ENCODE measurements around the gene NECAP2. TPM values are rescaled to one million over a fixed set of nuclear protein-coding genes. Genes with fewer than 3 reads are reported as not detected.
A peak's percentile ranks its signal among the peaks of the same experiment; 100 is the strongest.

NECAP2 gene
- total and polyA plus RNA-seq, 8 donors = 69.5 to 84.1 (median 77.4) TPM

DNA sequence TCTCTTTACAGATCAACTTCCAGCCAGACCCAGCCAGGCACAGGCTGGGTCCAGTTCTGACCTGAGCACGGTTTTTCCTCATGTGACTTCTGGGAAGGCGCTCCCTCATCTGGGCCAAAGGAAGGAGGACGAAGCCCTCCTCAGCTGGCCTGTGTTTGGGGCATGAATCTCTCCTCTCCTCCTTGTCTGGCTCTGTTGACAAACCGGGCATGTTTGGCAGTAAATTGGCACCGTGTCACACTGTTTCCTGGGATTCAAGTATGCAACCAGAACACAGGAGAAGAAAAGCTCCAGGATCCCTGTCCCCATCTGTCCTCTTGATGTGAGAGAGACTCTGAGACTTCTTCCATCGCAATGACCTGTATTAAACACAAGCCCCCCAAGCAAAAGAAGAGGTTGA lies 18.3 kb downstream of the NECAP2 start:
- Histone ChIP-seq H3K9me3 (no peaks in the 10 kb centered on the region), H3K27me3 (no peaks in the 10 kb centered on the region), H3K4me1 (no peaks in the 10 kb centered on the region), H3K36me3 (peaks cover 0 to 100% of the 10 kb centered on the region in 2 donors), H3K4me3 (no peak overlapping the region), H3K27ac (no peak overlapping the region)
- TF ChIP-seq, protein P1, sequence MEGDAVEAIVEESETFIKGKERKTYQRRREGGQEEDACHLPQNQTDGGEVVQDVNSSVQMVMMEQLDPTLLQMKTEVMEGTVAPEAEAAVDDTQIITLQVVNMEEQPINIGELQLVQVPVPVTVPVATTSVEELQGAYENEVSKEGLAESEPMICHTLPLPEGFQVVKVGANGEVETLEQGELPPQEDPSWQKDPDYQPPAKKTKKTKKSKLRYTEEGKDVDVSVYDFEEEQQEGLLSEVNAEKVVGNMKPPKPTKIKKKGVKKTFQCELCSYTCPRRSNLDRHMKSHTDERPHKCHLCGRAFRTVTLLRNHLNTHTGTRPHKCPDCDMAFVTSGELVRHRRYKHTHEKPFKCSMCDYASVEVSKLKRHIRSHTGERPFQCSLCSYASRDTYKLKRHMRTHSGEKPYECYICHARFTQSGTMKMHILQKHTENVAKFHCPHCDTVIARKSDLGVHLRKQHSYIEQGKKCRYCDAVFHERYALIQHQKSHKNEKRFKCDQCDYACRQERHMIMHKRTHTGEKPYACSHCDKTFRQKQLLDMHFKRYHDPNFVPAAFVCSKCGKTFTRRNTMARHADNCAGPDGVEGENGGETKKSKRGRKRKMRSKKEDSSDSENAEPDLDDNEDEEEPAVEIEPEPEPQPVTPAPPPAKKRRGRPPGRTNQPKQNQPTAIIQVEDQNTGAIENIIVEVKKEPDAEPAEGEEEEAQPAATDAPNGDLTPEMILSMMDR (IDR thresholded peaks at IDR 0.05) = no peak
- intact Hi-C loops (cut with DNase I) = no loop called here
- DNase-seq = no peak
- no peak for ATAC-seq

DNA sequence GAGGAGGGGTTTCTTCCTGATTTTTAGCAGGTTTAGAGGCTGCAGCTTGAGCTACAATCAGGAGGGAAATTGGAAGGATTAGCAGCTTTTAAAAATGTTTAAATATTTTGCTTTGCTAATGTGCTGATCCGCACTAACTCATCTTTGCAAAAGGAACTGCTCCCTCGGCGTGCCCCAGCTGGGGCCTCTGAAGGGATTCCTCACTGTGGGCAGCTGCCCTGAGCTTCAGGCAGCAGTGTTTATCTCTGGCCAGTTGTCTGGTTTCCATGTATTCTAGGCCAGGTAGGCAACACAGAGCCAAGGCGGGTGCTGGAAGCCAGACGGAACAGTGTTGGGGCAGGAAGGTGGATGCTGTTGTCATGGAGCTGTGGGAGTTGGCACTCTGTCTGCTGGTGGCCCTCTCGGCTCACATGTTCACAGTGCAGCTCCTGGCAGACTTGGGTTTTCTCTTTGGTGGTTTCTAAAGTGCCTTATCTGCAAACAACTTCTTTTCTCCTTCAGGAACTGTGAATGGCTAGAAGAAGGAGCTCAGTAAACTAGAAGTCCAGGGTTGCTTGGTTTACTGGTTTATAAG lies 18.9 kb downstream of the NECAP2 start:
- H3K9me3 ChIP-seq = no peaks in the 10 kb centered on the region
- no peaks in the 10 kb centered on the region for H3K27me3 ChIP-seq
- H3K36me3 ChIP-seq = peaks cover 0 to 100% of the 10 kb centered on the region in 2 donors
- no peak overlapping the region for H3K27ac ChIP-seq
- H3K4me3 ChIP-seq = no peak overlapping the region
- TF ChIP-seq, protein P1 (IDR thresholded peaks at IDR 0.05) = no peak
- no peaks in the 10 kb centered on the region for H3K4me1 ChIP-seq
- peak in 2 of 4 donors; percentile 13 to 31 for DNase-seq
- intact Hi-C loops (cut with DNase I) = no loop called here
- ATAC-seq = no peak

DNA sequence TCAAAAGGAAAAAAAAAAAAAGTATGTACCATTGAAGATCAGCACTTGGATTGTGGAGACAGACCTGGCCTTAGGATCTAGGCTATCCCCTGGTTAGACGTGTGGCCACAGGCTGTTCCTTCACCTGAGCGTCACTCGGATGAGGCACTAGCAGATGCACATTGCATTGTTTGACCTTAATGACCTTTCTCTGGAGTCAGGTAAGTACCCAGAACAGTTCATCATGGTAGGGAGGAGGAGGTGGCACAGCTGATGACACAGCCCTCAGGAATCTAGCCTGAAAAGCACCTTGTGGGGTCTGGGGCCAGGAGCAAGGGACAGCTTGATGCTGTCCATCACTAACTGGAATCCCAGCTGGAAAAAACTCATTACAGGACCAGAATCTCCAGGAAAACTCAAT lies 21.2 kb downstream of the NECAP2 start:
- intact Hi-C loops (cut with DNase I) = no loop called here
- no peaks in the 10 kb centered on the region for H3K27me3 ChIP-seq
- DNase-seq (no peak), ATAC-seq (no peak)
- peaks cover 0 to 90% of the 10 kb centered on the region in 2 donors for H3K36me3 ChIP-seq
- no peaks in the 10 kb centered on the region for H3K9me3 ChIP-seq
- H3K4me3 ChIP-seq = no peak overlapping the region
- no peaks in the 10 kb centered on the region for H3K4me1 ChIP-seq
- H3K27ac ChIP-seq = no peak overlapping the region
- TF ChIP-seq, protein P1 (IDR thresholded peaks at IDR 0.05) = no peak

DNA sequence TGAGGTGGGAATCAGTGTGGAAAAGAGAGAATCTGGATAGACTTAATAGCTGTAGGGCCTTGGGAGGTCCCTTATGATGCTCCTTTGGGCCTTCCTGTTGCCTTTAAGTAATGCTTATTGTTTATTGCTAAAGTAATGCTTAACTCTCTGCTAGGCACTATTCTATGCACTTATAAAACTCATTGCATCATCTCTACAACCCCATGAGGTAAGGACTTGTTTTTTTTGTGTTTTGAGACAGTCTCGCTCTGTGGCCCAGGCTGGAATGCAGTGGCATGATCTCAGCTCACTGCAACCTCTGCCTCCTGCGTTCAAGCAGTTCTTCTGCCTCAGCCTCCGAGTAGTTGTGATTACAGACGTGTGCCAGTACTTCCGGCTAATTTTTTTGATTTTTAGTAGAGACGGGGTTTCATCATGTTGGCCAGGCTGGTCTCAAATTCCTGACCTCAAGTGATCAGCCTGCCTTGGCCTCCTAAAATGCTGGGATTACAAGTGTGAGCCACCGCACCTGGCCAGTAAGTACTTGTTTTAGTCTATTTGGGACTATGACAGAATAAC lies 22.3 kb downstream of the NECAP2 start:
- peaks cover 0 to 78% of the 10 kb centered on the region in 2 donors for H3K36me3 ChIP-seq
- no peaks in the 10 kb centered on the region for H3K4me1 ChIP-seq
- no peaks in the 10 kb centered on the region for H3K9me3 ChIP-seq
- H3K27me3 ChIP-seq = no peaks in the 10 kb centered on the region
- TF ChIP-seq, protein P1 (IDR thresholded peaks at IDR 0.05) = no peak
- DNase-seq = no peak
- H3K4me3 ChIP-seq = no peak overlapping the region
- intact Hi-C loops (cut with DNase I) = no loop called here
- ATAC-seq = no peak
- no peak overlapping the region for H3K27ac ChIP-seq

DNA sequence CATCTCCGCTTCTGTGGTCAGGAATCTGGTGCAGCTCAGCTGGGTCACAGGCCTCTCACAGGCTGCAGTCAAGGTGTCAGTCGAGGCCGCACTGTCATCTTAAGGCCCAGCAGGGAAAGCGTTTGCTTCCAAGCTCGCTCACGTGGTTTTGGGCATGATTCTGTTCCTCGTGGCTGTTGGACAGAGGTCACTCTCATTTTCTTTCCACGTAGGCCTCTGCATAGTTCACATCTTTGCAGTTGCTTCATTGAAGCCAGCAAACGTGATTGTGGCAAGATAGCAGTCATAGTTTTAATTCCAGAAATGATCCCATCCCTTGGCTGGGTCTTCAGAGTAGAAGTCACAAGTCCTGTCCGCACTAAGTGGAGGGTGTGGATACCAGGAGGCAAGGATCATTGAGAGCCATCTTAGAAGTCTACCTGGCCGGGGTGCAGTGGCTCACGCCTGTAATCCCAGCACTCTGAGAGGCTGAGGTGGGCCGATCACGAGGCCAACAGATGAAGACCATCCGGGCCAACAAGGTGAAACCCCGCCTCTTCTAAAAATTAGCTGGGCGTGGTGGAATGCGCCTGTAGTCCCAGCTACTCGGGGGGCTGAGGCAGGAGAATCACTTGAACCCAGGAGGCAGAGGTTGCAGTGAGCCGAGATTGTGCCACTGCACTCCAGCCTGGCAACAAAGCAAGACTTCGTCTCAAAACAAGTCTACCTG lies 24.5 kb downstream of the NECAP2 start:
- intact Hi-C loops (cut with DNase I) = no loop called here
- ATAC-seq (no peak), DNase-seq (no peak)
- Histone ChIP-seq H3K9me3 (no peaks in the 10 kb centered on the region), H3K27me3 (no peaks in the 10 kb centered on the region), H3K4me1 (no peaks in the 10 kb centered on the region), H3K27ac (no peak overlapping the region), H3K4me3 (no peak overlapping the region), H3K36me3 (peaks cover 0 to 56% of the 10 kb centered on the region in 2 donors)
- TF ChIP-seq, protein P1 (IDR thresholded peaks at IDR 0.05) = no peak
